ENCODE measurements around the gene CARMIL1.

DNA sequence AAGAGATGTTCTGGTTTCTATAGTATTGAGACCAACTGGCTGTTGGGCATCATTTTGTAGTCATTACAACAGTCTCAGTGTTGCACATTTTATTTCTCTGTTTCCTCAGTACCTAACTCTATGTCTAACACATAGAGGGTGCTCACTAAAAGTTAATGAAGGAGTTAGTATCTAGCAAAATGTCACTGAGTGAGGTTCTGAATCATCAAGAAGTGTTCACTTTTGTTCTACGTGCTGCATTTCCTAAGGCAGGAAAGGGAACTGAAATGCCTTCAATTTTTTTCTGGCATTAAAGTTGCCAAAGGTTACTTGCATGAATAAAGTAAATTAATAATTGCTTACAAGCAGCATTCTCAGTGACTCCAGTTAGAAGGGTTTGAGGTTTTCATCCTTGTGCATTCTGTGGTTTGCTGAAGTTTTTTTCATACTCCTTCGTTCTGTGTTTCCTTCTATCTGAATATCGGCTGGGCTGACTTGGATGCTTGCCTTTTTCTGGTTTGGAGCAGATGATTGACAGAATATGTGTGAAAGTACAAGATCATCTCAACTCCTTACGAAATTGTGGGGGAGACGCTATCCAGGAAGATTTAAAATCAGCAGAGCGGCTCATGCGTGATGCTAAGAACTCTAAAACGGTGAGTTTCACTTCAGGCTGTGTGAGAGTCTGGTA is 258.3 kb downstream of the CARMIL1 start:
- no peak for TF ChIP-seq POLR2AphosphoS5 (IDR thresholded peaks at IDR 0.05)
- TF ChIP-seq CTCF (IDR thresholded peaks at IDR 0.05): no peak

All from breast epithelium (tissue), 3 donors.